Panc1 (cell line): ENCODE data around the gene MCCC1. TPM values are rescaled to one million over a fixed set of nuclear protein-coding genes. Genes with fewer than 3 reads are reported as not detected.
A peak's percentile ranks its signal among the peaks of the same experiment; 100 is the strongest.

ENCODE experiments used
- ATAC-seq: fragments of 200-7000 bp; cut with Tn5 transposase; 2 replicates; pipeline ENCODE4 v1.9.1; 2020; ENCODE audit warnings: mild to moderate bottlenecking, moderate library complexity
- BruUV-seq: library from RNA; stranded (reverse); fragments of 400-500 nt; replicated peaks from 2 replicates; lab custom pipeline; 2021; lab: Mats Ljungman, UMichigan
- CTCF ChIA-PET: fragments of 300-600 bp; sonication (Branson Sonifier 250); formaldehyde crosslinking; loops from one replicate; lab custom pipeline; 2022; ENCODE audit warnings: antibody characterized with exemption; lab: Charles Lee
- POLR2A ChIA-PET: fragments of 300-600 bp; sonication (Branson Sonifier 250); formaldehyde crosslinking; loops from one replicate; lab custom pipeline; 2022; ENCODE audit warnings: antibody characterized with exemption; lab: Charles Lee
- DNase-seq: peaks from one replicate; pipeline ENCODE4 v3.0.0-alpha.2; 2010; ENCODE audit warnings: low read depth, low spot score
- H3K27ac ChIP-seq: 2 replicates; pipeline ENCODE4 v1.5.1; 2011; ENCODE audit warnings: mild to moderate bottlenecking, low read length, inconsistent platforms
- H3K27me3 ChIP-seq: fragments of 200-500 bp; sonication (Bioruptor generic); 2 replicates; pipeline ENCODE4 v1.6.0; 2014; ENCODE audit warnings: low read length, inconsistent platforms; ENCODE audit not compliant: control insufficient read depth, insufficient read depth
- H3K36me3 ChIP-seq: fragments of 200-500 bp; sonication (Bioruptor generic); 2 replicates; pipeline ENCODE4 v1.5.1; 2014; ENCODE audit warnings: inconsistent platforms, mild to moderate bottlenecking, low read length, moderate library complexity; ENCODE audit not compliant: control insufficient read depth, insufficient read depth
- H3K4me1 ChIP-seq: 2 replicates; pipeline ENCODE4 v1.5.1; 2011; ENCODE audit warnings: inconsistent platforms, mild to moderate bottlenecking, low read length, moderate library complexity; ENCODE audit not compliant: control insufficient read depth, insufficient read depth
- H3K4me3 ChIP-seq, 2 experiments: 2 replicates each; pipeline ENCODE4 v1.5.1; 2011 to 2012; ENCODE audit warnings: low read depth in 2 of 2, low read length in 2 of 2, mild to moderate bottlenecking in 2 of 2, inconsistent platforms in 1 of 2, moderate library complexity in 1 of 2
- H3K9me3 ChIP-seq: fragments of 200-500 bp; sonication (Bioruptor generic); 2 replicates; pipeline ENCODE4 v1.5.1; 2014; ENCODE audit warnings: low read depth, mild to moderate bottlenecking, inconsistent platforms, low read length, moderate library complexity; ENCODE audit not compliant: control insufficient read depth, insufficient read depth
- POLR2AphosphoS5 ChIP-seq: IDR thresholded peaks from 2 replicates; pipeline ENCODE4 v1.6.1; 2012; ENCODE audit warnings: mild to moderate bottlenecking, low read depth, low read length, moderate library complexity
- SIN3A ChIP-seq: IDR thresholded peaks from 2 replicates; pipeline ENCODE4 v1.6.1; 2012; ENCODE audit warnings: low read depth, mild to moderate bottlenecking, low read length, moderate library complexity, borderline replicate concordance; ENCODE audit not compliant: insufficient read depth
- TCF7L2 ChIP-seq: IDR thresholded peaks from 2 replicates; pipeline ENCODE4 v1.6.1; 2011; ENCODE audit warnings: mild to moderate bottlenecking, low read depth, low read length, inconsistent platforms
- in situ Hi-C: cut with HindIII; loops from 2 replicates; pipeline ENCODE4 v1.10.0; 2016; ENCODE audit warnings: low sequenced_read_pairs, low pct_unique_long_range_greater_than_20kb
- intact Hi-C: fragments of 100-400 bp; cut with micrococcal nuclease; formaldehyde crosslinking; loops from one replicate; pipeline ENCODE4 v1.10.0; 2022; ENCODE audit not compliant: unreplicated experiment
- total RNA-seq: library from RNA; stranded (reverse); gene quantifications from one replicate; pipeline ENCODE4 v1.2.1, GENCODE V29; 2021; ENCODE audit not compliant: unreplicated experiment
- TF ChIP-seq, protein P1 (sequence below), 2 experiments: IDR thresholded peaks; 2 replicates each; pipeline ENCODE4 v1.6.1; 2011 to 2012; ENCODE audit warnings: low read depth in 2 of 2, control low read depth in 1 of 2, low read length in 1 of 2, mild to moderate bottlenecking in 1 of 2, moderate library complexity in 1 of 2; ENCODE audit not compliant: insufficient read depth in 1 of 2
- TF ChIP-seq, protein P2 (sequence below): fragments of 450-650 bp; IDR thresholded peaks from 2 replicates; pipeline ENCODE4 v1.5.1; 2017; ENCODE audit warnings: mild to moderate bottlenecking

MCCC1 gene
- total RNA-seq, 1 experiment from 2014 or later: 24.2 TPM

DNA sequence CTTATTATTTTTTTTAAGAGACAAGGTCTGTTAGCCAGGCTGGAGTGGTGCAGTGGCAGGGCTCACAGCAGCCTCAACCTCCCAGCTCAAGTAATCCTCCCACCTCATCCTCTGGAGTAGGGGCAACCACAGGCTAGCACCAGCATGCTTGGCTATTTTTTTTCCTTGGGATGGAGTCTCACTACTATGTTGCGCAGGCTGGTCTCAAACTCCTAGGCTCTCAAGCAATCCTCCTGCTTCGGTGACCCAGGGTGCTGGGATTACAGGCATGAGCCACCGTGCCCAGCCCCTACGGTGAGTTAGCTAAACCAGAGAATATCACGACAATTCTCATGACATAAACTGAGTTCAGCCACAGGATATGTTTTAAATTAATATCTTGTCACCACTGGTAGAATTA, 120.9 kb downstream of the MCCC1 start:
- Histone ChIP-seq H3K4me3 (peak overlapping the region; percentile 90 to 91; a peak in 2 of 4 replicates), H3K4me1 (peaks cover 17% of the 10 kb centered on the region), H3K27me3 (no peaks in the 10 kb centered on the region), H3K36me3 (no peaks in the 10 kb centered on the region), H3K9me3 (no peaks in the 10 kb centered on the region), H3K27ac (peak overlapping the region; percentile 90)
- BruUV-seq: no TSS peak
- TF ChIP-seq, protein P1, sequence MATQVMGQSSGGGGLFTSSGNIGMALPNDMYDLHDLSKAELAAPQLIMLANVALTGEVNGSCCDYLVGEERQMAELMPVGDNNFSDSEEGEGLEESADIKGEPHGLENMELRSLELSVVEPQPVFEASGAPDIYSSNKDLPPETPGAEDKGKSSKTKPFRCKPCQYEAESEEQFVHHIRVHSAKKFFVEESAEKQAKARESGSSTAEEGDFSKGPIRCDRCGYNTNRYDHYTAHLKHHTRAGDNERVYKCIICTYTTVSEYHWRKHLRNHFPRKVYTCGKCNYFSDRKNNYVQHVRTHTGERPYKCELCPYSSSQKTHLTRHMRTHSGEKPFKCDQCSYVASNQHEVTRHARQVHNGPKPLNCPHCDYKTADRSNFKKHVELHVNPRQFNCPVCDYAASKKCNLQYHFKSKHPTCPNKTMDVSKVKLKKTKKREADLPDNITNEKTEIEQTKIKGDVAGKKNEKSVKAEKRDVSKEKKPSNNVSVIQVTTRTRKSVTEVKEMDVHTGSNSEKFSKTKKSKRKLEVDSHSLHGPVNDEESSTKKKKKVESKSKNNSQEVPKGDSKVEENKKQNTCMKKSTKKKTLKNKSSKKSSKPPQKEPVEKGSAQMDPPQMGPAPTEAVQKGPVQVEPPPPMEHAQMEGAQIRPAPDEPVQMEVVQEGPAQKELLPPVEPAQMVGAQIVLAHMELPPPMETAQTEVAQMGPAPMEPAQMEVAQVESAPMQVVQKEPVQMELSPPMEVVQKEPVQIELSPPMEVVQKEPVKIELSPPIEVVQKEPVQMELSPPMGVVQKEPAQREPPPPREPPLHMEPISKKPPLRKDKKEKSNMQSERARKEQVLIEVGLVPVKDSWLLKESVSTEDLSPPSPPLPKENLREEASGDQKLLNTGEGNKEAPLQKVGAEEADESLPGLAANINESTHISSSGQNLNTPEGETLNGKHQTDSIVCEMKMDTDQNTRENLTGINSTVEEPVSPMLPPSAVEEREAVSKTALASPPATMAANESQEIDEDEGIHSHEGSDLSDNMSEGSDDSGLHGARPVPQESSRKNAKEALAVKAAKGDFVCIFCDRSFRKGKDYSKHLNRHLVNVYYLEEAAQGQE (IDR thresholded peaks at IDR 0.05; ENCODE audit: insufficient read depth in 1 of 2, low read depth in 2 of 2, low read length in 1 of 2): no peak
- TF ChIP-seq POLR2AphosphoS5: no peak
- TF ChIP-seq, protein P2, sequence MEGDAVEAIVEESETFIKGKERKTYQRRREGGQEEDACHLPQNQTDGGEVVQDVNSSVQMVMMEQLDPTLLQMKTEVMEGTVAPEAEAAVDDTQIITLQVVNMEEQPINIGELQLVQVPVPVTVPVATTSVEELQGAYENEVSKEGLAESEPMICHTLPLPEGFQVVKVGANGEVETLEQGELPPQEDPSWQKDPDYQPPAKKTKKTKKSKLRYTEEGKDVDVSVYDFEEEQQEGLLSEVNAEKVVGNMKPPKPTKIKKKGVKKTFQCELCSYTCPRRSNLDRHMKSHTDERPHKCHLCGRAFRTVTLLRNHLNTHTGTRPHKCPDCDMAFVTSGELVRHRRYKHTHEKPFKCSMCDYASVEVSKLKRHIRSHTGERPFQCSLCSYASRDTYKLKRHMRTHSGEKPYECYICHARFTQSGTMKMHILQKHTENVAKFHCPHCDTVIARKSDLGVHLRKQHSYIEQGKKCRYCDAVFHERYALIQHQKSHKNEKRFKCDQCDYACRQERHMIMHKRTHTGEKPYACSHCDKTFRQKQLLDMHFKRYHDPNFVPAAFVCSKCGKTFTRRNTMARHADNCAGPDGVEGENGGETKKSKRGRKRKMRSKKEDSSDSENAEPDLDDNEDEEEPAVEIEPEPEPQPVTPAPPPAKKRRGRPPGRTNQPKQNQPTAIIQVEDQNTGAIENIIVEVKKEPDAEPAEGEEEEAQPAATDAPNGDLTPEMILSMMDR: no peak
- TF ChIP-seq TCF7L2: no peak
- no peak for TF ChIP-seq SIN3A
- ChIA-PET CTCF (no interaction called here), POLR2A (no interaction called here)
- ATAC-seq (no peak), DNase-seq (no peak)
- intact Hi-C loops: no loop called here
- in situ Hi-C loops: no loop called here

DNA sequence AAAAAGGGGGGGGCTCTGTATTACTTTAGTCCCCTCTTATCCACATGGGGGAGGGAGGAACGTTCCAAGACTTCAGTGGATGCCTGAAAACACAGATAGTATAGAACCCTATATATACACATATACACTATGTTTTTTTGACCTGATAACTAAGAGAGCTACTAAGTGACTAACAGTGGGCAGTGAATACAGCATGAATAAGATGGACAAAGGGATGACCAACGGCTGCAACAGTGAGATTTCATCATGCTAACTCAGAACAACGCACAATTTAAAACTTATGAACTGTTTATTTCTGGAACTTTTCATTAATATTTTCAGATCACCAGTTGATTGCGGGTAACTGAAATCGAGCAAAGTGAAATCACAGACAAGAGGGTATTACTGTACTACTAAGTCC, 126.2 kb downstream of the MCCC1 start:
- ATAC-seq (peak; percentile 50; the same call in 1 of the 2 replicates), DNase-seq (no peak)
- Histone ChIP-seq H3K27me3 (no peaks in the 10 kb centered on the region), H3K4me1 (peaks cover 9% of the 10 kb centered on the region), H3K9me3 (no peaks in the 10 kb centered on the region), H3K27ac (no peak overlapping the region), H3K4me3 (no peak overlapping the region), H3K36me3 (no peaks in the 10 kb centered on the region)
- intact Hi-C loops: no loop called here
- TF ChIP-seq SIN3A (no peak), TCF7L2 (no peak), POLR2AphosphoS5 (no peak)
- TF ChIP-seq, protein P2: no peak
- TF ChIP-seq, protein P1 (IDR thresholded peaks at IDR 0.05; ENCODE audit: insufficient read depth in 1 of 2, low read depth in 2 of 2, low read length in 1 of 2): no peak
- in situ Hi-C loops: no loop called here
- BruUV-seq: no TSS peak
- ChIA-PET POLR2A (interaction anchor here (0.5 kb wide), 1 partner anchor 119 kb away, joined by 3 read pairs; no protein-coding TSS in a partner anchor), CTCF (no interaction called here)
